T-helper 2 cell treated with Interferon-gamma antibody and Interleukin-4, amounts not matched to agents 100 ng/mL and 5 ng/mL, for 36 hours (primary cell): ENCODE data around the gene ENPP6. TPM values are rescaled to one million over a fixed set of nuclear protein-coding genes. Genes with fewer than 3 reads are reported as not detected.

Experiments
- intact Hi-C: fragments of 100-400 bp; cut with micrococcal nuclease; formaldehyde crosslinking; loops from one replicate; pipeline ENCODE4 v1.15.1; 2023
- total RNA-seq: library from RNA; stranded (reverse); gene quantifications from 2 replicates; pipeline ENCODE4 v1.2.3, GENCODE V29; 2022

ENPP6 gene
- 1.1 and 1.6 TPM in 2 replicates for total RNA-seq

DNA sequence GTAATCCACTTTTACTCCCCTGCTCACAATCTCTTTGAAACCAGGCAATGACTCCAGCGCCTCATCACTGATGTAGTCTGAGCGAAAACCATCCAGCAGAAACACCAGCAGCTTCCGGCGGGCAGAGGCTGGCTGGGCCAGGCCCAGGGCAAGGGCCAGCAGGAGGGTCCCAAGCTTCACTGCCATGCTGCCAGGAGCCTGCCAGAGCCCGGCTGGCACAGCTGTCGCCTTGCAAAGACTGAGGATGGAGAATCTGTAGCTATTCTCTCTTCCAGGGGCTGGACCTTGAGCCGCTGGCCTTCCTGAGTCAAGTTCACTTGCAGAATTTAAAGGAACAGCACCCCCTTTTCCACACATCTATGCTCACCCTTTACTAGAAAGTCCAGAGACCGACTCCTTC is at the start of gene ENPP6:
TSS of gene ENPP6 (minus strand) at position 240 of the 400 bp plus-strand sequence. CDS start at position 186, 54 bp downstream.
- intact Hi-C loops, result no loop called here

- intact Hi-C loops, result loop anchor here (5.0 to 10.0 kb wide), 2 partner anchors 50 to 698 kb away; no protein-coding TSS in a partner anchor
Observed at GRCh38 chr4:184267206-184267608, 49.5 kb upstream of the ENPP6 start.

- intact Hi-C loops, result loop anchor here (5.0 to 10.0 kb wide), 2 partner anchors 52 to 699 kb away; no protein-coding TSS in a partner anchor
Observed at GRCh38 chr4:184265546-184266351, 48.1 kb upstream of the ENPP6 start.

DNA sequence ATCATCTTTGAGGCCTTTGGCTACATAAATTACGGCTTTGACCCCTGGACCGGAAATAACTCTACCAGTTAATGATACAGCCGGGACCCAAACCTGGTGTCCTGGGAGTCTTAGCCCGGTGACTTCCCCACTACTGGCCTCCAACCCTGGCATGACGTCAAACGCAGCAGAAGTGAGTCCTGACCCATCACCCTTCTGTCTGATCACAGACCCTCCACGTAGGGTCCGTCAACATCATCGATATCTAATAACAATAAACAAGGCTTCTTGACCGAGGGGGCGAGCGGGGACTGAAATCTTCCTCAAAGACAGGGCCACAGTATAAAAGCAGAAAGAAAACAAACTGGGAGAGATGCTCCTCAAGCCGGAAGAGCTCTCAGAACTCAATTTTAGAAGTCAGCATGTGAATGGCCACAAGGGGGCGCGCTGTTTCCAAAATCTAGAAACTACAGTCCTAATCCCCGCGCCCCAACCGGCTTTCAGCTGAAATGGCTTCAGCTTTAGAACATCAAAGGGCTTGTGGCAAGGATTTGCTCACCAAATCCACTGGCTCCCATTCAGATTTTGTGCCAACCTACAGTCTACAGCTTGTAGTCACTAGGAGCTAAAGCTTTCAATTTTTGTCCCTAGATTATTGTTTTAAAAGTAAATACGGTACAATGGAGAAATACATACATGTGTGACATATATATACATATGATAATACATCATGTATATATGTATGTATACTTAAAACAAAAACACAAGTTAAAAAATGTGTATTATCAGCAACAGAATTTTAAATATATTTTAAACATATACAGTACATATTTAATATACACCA is 46.4 kb upstream of the ENPP6 start:
- intact Hi-C loops, result loop anchor here (1.0 to 10.0 kb wide), 5 partner anchors 210 to 701 kb away; partner anchors contain the start of genes CASP3, CENPU, IRF2 and PRIMPOL

DNA sequence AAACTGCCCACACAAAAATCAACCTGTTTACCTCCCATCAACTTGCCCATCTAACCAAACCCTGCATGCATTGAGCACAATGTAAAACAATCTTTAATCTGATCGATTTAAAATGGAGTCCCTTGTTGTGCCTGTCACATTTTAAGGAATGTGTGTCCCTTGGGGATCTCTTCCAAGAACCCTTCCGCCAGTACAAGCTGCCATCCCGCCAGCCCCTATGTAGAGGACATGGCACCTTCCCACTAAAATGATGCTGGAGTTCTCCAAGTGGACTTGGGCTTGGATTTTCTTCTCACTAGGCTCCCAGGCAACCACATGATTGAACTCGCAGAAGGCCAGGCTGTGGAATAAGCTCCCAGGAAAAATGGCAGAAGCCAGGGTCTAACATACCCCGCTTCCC is 45.8 kb upstream of the ENPP6 start:
- intact Hi-C loops, result loop anchor here (10.0 kb wide), 1 partner anchor 701 kb away; no protein-coding TSS in a partner anchor

DNA sequence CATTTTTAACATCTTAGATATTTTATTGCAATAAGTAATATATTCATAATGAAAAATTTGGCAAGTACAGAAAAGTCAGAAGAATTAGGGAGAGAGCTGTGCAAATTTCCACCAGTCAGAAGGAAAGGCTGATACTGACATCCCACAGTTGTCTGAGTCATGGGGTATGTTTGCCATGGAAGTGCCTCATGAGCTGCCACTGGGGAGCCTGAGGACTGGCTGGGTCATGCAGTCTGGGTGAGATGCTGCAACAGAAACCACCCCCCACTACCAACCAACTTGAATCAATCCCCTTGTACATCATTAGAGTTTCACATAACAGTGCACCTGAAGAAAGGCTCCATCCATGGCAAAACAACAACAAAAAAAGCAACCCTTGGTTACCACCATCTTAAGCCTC is 45.2 kb upstream of the ENPP6 start:
- intact Hi-C loops, result loop anchor here (10.0 kb wide), 1 partner anchor 702 kb away; no protein-coding TSS in a partner anchor

DNA sequence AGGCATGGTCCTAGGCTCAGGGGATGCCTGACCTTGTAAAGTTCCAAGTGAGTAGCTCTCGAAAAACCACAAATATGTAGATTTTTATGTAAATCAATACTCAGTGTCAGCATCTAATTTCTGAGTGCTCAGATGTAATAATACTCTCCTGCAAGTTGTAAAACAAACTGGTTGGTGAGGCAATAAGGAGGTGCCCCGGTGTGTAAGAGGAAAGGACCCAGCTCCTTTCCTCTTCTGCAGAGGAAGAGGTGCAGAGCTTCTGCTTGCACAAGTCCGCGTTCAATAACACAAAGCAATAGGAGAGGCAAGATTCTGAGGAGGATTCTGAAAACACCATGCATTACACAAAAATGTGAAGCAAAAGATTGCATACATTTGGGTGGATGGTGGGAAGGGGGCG is 43.6 kb upstream of the ENPP6 start:
- intact Hi-C loops, result loop anchor here (10.0 kb wide), 1 partner anchor 704 kb away; no protein-coding TSS in a partner anchor

DNA sequence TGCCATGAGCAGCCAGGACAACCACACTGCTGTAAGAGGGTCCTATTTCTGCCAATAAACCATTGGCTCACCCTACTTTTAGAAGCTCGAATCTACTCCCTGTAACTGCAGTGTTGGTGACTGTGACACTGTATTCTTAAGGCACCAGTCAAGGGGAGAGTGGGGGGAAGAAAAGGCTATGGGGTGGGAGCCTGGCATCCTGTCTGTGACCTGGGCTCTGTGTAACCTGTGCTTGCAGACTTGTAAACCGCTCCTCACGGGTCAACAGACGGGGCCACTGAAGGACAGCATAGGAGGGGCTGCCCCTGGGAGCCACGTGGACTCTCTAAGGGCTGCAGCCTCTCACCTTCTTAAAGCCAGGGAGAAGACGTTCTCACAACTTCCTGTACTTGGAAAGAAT is 42.2 kb upstream of the ENPP6 start:
- intact Hi-C loops, result loop anchor here (10.0 kb wide), 1 partner anchor 705 kb away; no protein-coding TSS in a partner anchor

DNA sequence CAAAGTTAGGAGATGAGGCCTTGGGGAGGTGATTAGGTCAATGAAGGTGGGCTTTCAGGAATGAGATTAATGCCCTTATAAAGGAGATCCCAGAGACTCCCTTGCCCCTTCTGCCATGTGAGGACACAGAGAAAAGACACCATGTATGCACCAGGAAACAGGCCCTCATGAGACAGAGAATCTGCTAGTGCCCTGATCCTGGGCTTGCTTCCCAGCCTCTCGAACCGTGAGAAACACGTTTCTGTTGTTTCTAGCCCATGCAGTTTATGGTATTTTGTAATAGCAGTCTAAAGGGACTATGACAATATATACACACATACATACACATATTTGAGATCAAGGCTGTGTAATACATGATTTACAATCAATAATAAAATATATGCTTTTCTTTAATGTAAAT is 41.4 kb upstream of the ENPP6 start:
- intact Hi-C loops, result no loop called here

- intact Hi-C loops, result no loop called here
Observed at GRCh38 chr4:184255871-184256642, 38.4 kb upstream of the ENPP6 start.

GRCh38 chr4:184255361-184255760 is 37.7 kb upstream of the ENPP6 start:
- intact Hi-C loops, result no loop called here

DNA sequence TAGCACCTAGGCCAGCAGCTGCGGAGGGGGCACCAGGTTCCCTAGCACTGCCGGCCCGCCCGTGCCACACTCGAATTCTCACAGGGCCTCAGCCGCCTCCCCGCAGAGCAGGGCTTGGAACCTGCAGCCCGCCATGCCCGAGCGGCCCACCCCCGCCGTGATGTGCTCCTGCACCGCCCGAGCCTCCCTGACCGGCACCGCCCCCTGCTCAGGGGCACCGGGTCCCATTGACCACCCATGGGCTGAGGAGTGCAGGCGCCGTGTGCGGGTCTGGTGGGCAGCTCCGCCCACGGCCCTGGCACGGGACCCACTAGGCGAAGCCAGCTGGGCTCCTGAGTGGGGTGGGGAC is 35.4 kb upstream of the ENPP6 start:
- intact Hi-C loops, result no loop called here

DNA sequence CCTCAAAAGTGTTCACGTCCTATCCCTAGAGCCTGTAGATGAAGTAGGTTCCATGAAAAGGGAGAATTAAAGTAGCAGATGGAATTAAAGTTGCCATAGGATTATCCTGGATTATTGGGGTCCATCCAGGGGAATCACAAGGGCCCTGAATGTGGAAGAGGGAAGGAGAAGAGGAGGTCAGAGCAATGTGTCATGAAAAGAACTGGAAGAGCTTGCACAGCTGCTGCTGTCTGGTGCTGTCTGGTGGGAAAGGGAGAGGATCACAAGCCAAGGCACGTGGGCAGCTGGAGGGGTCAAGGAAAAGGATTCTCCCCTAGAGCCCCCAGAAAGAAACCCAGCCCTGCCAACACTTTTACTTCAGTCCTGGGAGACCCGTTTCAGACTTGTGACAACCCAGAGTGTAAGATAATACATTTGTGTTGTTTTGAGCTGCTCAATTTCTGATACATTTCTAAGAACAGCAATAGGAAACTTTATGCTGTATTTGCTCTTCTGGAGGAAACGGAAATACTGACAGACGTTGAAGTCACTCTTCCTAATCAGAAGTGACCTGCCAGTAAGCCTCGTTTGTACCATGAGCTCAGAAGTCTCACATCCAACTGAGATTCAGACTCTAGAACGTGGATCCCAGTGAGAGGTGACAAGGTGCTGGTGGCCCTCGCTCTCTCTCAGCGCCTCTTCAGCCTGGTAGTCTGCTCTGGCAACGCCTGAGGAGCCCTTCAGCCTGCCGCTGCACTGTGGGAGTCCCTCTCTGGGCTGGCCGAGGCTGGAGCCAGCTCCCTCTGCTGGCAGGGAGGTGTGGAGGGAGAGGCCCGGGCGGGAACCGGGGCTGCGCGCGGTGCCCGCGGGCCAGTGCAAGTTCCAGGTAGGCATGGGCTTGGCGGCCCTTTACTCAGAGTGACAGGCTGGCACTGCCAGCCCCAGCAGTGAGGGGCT is 34.7 kb upstream of the ENPP6 start:
- intact Hi-C loops, result no loop called here

DNA sequence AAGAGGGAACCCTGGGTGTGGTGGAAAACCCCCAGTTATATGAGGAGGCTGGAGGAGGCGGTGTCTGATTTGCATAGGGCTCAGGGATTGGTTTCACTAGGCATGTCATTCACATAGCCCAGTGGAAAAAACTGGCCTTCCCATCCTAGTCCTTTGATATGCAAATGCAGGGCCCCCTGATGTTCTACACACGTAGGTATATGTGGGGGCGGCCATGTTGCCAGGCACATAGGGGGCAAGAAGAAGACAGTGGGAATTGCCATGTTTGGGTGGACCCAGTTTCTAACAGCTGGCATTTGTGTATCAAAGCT is 34.0 kb upstream of the ENPP6 start:
- intact Hi-C loops, result loop anchor here (1.0 to 2.0 kb wide), 3 partner anchors 15 to 411 kb away; no protein-coding TSS in a partner anchor

- intact Hi-C loops, result loop anchor here (1.0 to 2.0 kb wide), 3 partner anchors 14 to 411 kb away; no protein-coding TSS in a partner anchor
Observed at GRCh38 chr4:184250795-184251669, 33.4 kb upstream of the ENPP6 start.

DNA sequence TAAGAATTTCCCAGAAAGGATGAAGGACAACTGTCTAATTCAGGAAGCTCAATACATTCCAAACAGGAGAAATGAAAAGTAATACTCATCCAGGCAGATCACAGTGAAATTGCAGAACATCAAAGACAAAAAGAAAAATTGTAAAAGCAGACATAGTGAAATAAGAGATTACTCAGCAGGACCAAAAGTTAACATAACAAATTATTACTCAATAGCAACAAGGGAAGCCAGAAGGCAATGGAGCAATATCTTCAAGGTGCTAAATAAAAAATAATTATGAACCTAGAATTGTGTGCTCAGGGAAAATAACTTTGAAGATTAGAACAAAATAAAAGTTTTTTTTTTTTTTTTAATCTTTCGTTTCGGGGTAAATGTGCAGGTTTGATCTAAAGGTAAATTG is 30.5 kb upstream of the ENPP6 start:
- intact Hi-C loops, result no loop called here

GRCh38 chr4:184247421-184247820 is 29.7 kb upstream of the ENPP6 start:
- intact Hi-C loops, result no loop called here

GRCh38 chr4:184246426-184246825 is 28.8 kb upstream of the ENPP6 start:
- intact Hi-C loops, result no loop called here
